ENCODE measurements around the gene CAPNS2. TPM values are rescaled to one million over a fixed set of nuclear protein-coding genes. Genes with fewer than 3 reads are reported as not detected.

Gene CAPNS2
- total RNA-seq, 1 experiment from 2014 or later = 1.4 TPM

DNA sequence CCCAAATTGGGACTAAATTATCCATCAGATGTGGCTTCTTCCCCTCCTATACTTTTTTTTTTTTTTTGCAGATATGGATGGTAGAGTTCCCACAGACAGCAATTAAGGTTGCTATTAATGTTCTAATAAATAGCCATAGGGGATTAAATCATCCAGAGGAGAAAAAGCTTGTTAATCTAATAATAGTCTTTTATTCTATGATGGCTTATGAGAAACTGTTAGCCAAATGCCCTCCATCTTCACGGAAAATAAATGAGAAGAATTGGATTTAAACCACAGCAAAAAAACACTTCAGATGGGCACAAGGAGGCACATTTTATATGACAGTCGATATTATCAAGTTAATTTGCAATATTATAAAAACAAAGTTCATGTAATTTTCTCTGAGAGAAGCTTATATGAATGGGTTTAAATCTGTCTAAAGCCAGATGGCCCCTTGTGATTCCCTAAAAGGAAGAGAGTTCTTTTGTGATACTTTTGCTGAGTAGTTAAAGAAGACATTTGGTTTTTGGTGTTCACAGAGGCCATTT lies 5.1 kb upstream of the CAPNS2 start:
- H3K27ac ChIP-seq (ENCODE audit: low read length) = no peak overlapping the region

DNA sequence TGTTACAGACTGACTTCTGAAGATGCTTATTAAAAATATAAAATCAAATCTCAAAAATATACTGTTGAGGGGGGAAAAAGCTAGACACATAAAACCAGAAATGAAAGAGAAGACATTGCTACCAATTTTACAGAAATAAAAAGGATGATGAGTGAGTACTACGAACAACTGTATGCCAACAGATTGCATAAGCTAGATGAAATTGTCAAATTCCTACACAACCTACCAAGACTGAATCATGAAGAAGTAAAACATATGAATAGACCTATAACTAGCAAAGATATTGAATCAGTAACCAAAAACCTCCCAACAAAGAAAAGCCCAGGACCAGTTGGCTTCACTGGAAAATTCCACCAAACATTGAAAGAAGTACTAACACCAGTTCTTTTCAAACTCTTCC lies 3.5 kb upstream of the CAPNS2 start:
- Histone ChIP-seq H3K27ac (ENCODE audit: low read length) (no peak overlapping the region), H3K36me3 (ENCODE audit: control insufficient read depth, insufficient read depth, low read length) (no peaks in the 10 kb centered on the region), H3K4me1 (ENCODE audit: control insufficient read depth, insufficient read depth, low read length) (no peaks in the 10 kb centered on the region), H3K4me3 (ENCODE audit: low read depth in 2 of 2, low read length in 2 of 2) (no peak overlapping the region), H3K9me3 (ENCODE audit: control insufficient read depth, insufficient read depth, low read depth, low read length) (no peaks in the 10 kb centered on the region), H3K27me3 (ENCODE audit: control insufficient read depth, insufficient read depth, low read length) (no peaks in the 10 kb centered on the region)
- no peak for DNase-seq (ENCODE audit: low read depth, low spot score)
- intact Hi-C loops (cut with micrococcal nuclease; ENCODE audit: unreplicated experiment) = no loop called here
- in situ Hi-C loops (cut with HindIII; ENCODE audit: low pct_unique_long_range_greater_than_20kb, low sequenced_read_pairs) = no loop called here
- ATAC-seq = no peak
- ChIA-PET POLR2A (no interaction called here), CTCF (no interaction called here)
- no TSS peak for BruUV-seq (replicated peaks)
- TF ChIP-seq, protein P1, sequence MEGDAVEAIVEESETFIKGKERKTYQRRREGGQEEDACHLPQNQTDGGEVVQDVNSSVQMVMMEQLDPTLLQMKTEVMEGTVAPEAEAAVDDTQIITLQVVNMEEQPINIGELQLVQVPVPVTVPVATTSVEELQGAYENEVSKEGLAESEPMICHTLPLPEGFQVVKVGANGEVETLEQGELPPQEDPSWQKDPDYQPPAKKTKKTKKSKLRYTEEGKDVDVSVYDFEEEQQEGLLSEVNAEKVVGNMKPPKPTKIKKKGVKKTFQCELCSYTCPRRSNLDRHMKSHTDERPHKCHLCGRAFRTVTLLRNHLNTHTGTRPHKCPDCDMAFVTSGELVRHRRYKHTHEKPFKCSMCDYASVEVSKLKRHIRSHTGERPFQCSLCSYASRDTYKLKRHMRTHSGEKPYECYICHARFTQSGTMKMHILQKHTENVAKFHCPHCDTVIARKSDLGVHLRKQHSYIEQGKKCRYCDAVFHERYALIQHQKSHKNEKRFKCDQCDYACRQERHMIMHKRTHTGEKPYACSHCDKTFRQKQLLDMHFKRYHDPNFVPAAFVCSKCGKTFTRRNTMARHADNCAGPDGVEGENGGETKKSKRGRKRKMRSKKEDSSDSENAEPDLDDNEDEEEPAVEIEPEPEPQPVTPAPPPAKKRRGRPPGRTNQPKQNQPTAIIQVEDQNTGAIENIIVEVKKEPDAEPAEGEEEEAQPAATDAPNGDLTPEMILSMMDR (IDR thresholded peaks at IDR 0.05) = no peak

More for the DNA sequence above, 5.1 kb upstream of the CAPNS2 start:
- Histone ChIP-seq H3K27me3 (ENCODE audit: control insufficient read depth, insufficient read depth, low read length) (no peaks in the 10 kb centered on the region), H3K4me3 (ENCODE audit: low read depth in 2 of 2, low read length in 2 of 2) (no peak overlapping the region), H3K4me1 (ENCODE audit: control insufficient read depth, insufficient read depth, low read length) (no peaks in the 10 kb centered on the region), H3K9me3 (ENCODE audit: control insufficient read depth, insufficient read depth, low read depth, low read length) (no peaks in the 10 kb centered on the region), H3K36me3 (ENCODE audit: control insufficient read depth, insufficient read depth, low read length) (no peaks in the 10 kb centered on the region)
- TF ChIP-seq, protein P1 (IDR thresholded peaks at IDR 0.05) = no peak
- TF ChIP-seq TCF7L2 (IDR thresholded peaks at IDR 0.05; ENCODE audit: low read depth, low read length) (no peak), SIN3A (IDR thresholded peaks at IDR 0.05; ENCODE audit: borderline replicate concordance, insufficient read depth, low read depth, low read length) (no peak)
- intact Hi-C loops (cut with micrococcal nuclease; ENCODE audit: unreplicated experiment) (no loop called here), in situ Hi-C loops (cut with HindIII; ENCODE audit: low pct_unique_long_range_greater_than_20kb, low sequenced_read_pairs) (no loop called here)
- ChIA-PET CTCF (no interaction called here), POLR2A (no interaction called here)
- DNase-seq (ENCODE audit: low read depth, low spot score) = no peak
- no TSS peak for BruUV-seq (replicated peaks)
- no peak for ATAC-seq

DNA sequence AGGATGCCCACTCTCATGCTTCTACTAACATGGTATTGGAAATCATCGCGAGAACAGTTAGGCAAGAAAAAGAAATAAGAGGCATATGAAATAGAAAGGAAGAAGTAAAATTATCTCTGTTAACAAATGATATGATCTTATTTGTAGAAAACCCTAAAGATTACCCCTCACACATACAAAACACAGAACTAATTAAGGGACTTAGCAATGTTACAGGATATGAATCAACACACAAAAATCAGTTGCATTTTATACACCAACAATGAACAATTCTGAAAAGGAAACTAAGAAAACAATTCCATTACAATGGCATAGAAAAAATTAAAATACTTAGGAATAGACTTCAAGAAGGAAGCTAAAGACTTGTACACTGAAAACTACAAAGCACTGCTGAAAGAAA lies 2.7 kb upstream of the CAPNS2 start:
- BruUV-seq (replicated peaks) = TSS peak; percentile 7
- ChIA-PET CTCF (no interaction called here), POLR2A (no interaction called here)
- DNase-seq (ENCODE audit: low read depth, low spot score) (no peak), ATAC-seq (no peak)
- intact Hi-C loops (cut with micrococcal nuclease; ENCODE audit: unreplicated experiment) = no loop called here
- Histone ChIP-seq H3K36me3 (ENCODE audit: control insufficient read depth, insufficient read depth, low read length) (no peaks in the 10 kb centered on the region), H3K27ac (ENCODE audit: low read length) (no peak overlapping the region), H3K4me1 (ENCODE audit: control insufficient read depth, insufficient read depth, low read length) (no peaks in the 10 kb centered on the region), H3K9me3 (ENCODE audit: control insufficient read depth, insufficient read depth, low read depth, low read length) (no peaks in the 10 kb centered on the region), H3K27me3 (ENCODE audit: control insufficient read depth, insufficient read depth, low read length) (no peaks in the 10 kb centered on the region), H3K4me3 (ENCODE audit: low read depth in 2 of 2, low read length in 2 of 2) (no peak overlapping the region)
- TF ChIP-seq SIN3A (IDR thresholded peaks at IDR 0.05; ENCODE audit: borderline replicate concordance, insufficient read depth, low read depth, low read length) (no peak), POLR2AphosphoS5 (IDR thresholded peaks at IDR 0.05; ENCODE audit: low read depth, low read length) (no peak), TCF7L2 (IDR thresholded peaks at IDR 0.05; ENCODE audit: low read depth, low read length) (no peak)
- TF ChIP-seq, protein P1 (IDR thresholded peaks at IDR 0.05) = no peak
- TF ChIP-seq, protein P2, sequence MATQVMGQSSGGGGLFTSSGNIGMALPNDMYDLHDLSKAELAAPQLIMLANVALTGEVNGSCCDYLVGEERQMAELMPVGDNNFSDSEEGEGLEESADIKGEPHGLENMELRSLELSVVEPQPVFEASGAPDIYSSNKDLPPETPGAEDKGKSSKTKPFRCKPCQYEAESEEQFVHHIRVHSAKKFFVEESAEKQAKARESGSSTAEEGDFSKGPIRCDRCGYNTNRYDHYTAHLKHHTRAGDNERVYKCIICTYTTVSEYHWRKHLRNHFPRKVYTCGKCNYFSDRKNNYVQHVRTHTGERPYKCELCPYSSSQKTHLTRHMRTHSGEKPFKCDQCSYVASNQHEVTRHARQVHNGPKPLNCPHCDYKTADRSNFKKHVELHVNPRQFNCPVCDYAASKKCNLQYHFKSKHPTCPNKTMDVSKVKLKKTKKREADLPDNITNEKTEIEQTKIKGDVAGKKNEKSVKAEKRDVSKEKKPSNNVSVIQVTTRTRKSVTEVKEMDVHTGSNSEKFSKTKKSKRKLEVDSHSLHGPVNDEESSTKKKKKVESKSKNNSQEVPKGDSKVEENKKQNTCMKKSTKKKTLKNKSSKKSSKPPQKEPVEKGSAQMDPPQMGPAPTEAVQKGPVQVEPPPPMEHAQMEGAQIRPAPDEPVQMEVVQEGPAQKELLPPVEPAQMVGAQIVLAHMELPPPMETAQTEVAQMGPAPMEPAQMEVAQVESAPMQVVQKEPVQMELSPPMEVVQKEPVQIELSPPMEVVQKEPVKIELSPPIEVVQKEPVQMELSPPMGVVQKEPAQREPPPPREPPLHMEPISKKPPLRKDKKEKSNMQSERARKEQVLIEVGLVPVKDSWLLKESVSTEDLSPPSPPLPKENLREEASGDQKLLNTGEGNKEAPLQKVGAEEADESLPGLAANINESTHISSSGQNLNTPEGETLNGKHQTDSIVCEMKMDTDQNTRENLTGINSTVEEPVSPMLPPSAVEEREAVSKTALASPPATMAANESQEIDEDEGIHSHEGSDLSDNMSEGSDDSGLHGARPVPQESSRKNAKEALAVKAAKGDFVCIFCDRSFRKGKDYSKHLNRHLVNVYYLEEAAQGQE (IDR thresholded peaks at IDR 0.05; ENCODE audit: insufficient read depth in 1 of 2, low read depth in 2 of 2, low read length in 1 of 2) = no peak
- in situ Hi-C loops (cut with HindIII; ENCODE audit: low pct_unique_long_range_greater_than_20kb, low sequenced_read_pairs) = no loop called here
